Upper lobe of left lung (tissue), 4 donors: ENCODE results near the gene SPOCK1.

Experiments used
- EP300 ChIP-seq, 4 donors: sonication (generic); formaldehyde crosslinking; IDR thresholded peaks; one replicate each; pipeline ENCODE4 v1.5.1; 2017; ENCODE audit warnings: antibody characterized with exemption in 4 of 4, control low read depth in 2 of 4
- POLR2AphosphoS5 ChIP-seq, 2 donors: sonication (generic); formaldehyde crosslinking; IDR thresholded peaks; one replicate each; pipeline ENCODE4 v1.5.1; 2017; ENCODE audit warnings: antibody characterized with exemption in 2 of 2
- TF ChIP-seq, protein P1 (sequence below), 6 experiments: fragments of 450-650 bp in 4 of 6; fragments of 200-600 bp in 2 of 6; sonication (generic) in 2 of 6; IDR thresholded peaks; one replicate each; pipeline ENCODE4 v1.5.1; 2016 to 2019; ENCODE audit warnings: antibody characterized with exemption in 6 of 6

DNA sequence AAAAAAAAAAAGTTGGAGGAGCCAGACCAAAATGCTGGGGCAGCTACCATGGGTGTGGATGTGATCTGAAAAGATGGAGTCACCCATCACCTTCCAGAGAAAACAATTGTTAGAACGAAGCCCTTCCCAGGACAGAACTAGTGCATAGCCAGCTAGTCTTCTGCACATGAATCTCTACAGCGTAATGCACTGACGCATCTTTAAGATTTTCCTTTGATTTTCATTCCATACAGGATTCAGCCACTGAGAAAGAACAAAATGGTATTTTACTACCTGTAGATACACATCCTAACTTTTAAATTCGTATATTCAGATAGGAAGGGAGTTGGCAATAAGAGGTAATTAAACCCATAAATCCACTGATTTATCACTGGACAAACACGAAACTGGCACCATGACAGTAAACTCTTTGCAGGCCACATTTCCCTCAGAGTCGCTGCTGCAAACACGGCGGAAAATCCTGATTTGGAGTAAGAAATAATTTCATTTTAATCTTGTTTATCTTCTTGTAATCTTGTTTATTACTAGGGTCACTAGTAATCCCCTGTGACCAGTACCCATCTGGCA is 206.6 kb downstream of the SPOCK1 start:
- TF ChIP-seq, protein P1, sequence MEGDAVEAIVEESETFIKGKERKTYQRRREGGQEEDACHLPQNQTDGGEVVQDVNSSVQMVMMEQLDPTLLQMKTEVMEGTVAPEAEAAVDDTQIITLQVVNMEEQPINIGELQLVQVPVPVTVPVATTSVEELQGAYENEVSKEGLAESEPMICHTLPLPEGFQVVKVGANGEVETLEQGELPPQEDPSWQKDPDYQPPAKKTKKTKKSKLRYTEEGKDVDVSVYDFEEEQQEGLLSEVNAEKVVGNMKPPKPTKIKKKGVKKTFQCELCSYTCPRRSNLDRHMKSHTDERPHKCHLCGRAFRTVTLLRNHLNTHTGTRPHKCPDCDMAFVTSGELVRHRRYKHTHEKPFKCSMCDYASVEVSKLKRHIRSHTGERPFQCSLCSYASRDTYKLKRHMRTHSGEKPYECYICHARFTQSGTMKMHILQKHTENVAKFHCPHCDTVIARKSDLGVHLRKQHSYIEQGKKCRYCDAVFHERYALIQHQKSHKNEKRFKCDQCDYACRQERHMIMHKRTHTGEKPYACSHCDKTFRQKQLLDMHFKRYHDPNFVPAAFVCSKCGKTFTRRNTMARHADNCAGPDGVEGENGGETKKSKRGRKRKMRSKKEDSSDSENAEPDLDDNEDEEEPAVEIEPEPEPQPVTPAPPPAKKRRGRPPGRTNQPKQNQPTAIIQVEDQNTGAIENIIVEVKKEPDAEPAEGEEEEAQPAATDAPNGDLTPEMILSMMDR (IDR thresholded peaks at IDR 0.05) = no peak
- TF ChIP-seq POLR2AphosphoS5 (IDR thresholded peaks at IDR 0.05) (no peak), EP300 (IDR thresholded peaks at IDR 0.05) (no peak)
